ENCODE measurements around the gene SYF2.

- TF ChIP-seq EZH2 (IDR thresholded peaks at IDR 0.05; ENCODE audit: borderline replicate concordance, low read length) (no peak), CTCF (conservative IDR thresholded peaks at IDR 0.05 in 1 of 2, IDR thresholded peaks at IDR 0.05 in 1 of 2; ENCODE audit: extremely low read depth in 1 of 2, insufficient read depth in 1 of 2, low read depth in 1 of 2, low read length in 2 of 2) (no peak)
Observed at GRCh38 chr1:25185409-25186160, 46.7 kb downstream of the SYF2 start.
